PFSK-1 (cell line): Measurements from ENCODE around the gene IL22.
A peak's percentile ranks its signal among the peaks of the same experiment; 100 is the strongest.

Source experiments
- FOXP2 ChIP-seq: optimal IDR thresholded peaks from 2 replicates; pipeline ENCODE3; 2011; ENCODE audit warnings: borderline replicate concordance, control low read depth, inconsistent platforms; ENCODE audit not compliant: insufficient read depth; ENCODE audit errors: extremely low read length, extremely low read depth
- POLR2AphosphoS5 ChIP-seq: IDR thresholded peaks from 2 replicates; pipeline ENCODE4 v1.6.1; 2012; ENCODE audit warnings: low read depth, mild to moderate bottlenecking, control low read depth, low read length, moderate library complexity
- REST ChIP-seq, 2 experiments: IDR thresholded peaks; 2 replicates each; pipeline versions ENCODE4 v1.6.1 to v1.8.0; 2011 to 2012; ENCODE audit warnings: low read depth in 2 of 2, low read length in 2 of 2, control low read depth in 1 of 2, inconsistent platforms in 1 of 2, mild to moderate bottlenecking in 1 of 2, moderate library complexity in 1 of 2; ENCODE audit not compliant: insufficient read depth in 1 of 2
- SIN3A ChIP-seq: IDR thresholded peaks from 2 replicates; pipeline ENCODE4 v1.6.1; 2012; ENCODE audit warnings: mild to moderate bottlenecking, low read length, moderate library complexity, borderline replicate concordance; ENCODE audit not compliant: insufficient read depth
- TAF1 ChIP-seq: IDR thresholded peaks from 2 replicates; pipeline ENCODE4 v1.6.1; 2012; ENCODE audit warnings: low read length, control low read depth, borderline replicate concordance; ENCODE audit not compliant: insufficient read depth

IL22 gene

DNA sequence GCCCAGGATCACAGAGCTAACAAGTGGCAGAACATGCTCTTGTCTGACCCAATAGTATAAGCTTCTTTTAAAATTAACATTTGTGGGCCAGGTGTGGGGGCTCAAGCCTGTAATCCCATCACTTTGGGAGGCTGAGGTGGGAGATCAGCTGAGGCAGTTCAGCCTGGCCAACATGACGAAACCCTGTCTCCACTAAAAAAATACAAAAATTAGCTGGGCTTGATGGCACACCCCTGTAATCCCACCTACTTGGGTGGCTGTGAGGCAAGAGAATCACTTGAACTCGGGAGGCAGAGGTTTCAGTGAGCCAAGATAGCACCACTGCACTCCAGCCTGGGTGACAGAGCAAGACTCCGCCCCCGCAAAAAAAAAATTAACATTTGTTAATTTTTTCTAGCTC is 33.0 kb upstream of the IL22 start:
- TF ChIP-seq REST (IDR thresholded peaks at IDR 0.05; ENCODE audit: insufficient read depth in 1 of 2, low read depth in 2 of 2, low read length in 2 of 2) = no peak
- TF ChIP-seq TAF1 = no peak
- TF ChIP-seq SIN3A = no peak
- TF ChIP-seq FOXP2 = no peak
- TF ChIP-seq POLR2AphosphoS5 = no peak

- TF ChIP-seq TAF1 (no peak), SIN3A (no peak), REST (IDR thresholded peaks at IDR 0.05; ENCODE audit: insufficient read depth in 1 of 2, low read depth in 2 of 2, low read length in 2 of 2) (no peak), POLR2AphosphoS5 (no peak), FOXP2 (no peak)
Measured at GRCh38 chr12:68285541-68285940, 32.1 kb upstream of the IL22 start.

- TF ChIP-seq FOXP2 (no peak), SIN3A (no peak), POLR2AphosphoS5 (no peak), TAF1 (no peak), REST (IDR thresholded peaks at IDR 0.05; ENCODE audit: insufficient read depth in 1 of 2, low read depth in 2 of 2, low read length in 2 of 2) (no peak)
Measured at GRCh38 chr12:68281322-68282077, 28.1 kb upstream of the IL22 start.

- TF ChIP-seq POLR2AphosphoS5 = no peak
Measured at GRCh38 chr12:68280240-68280639, 26.8 kb upstream of the IL22 start.

GRCh38 chr12:68279227-68280054 is 26.0 kb upstream of the IL22 start:
- no peak for TF ChIP-seq TAF1
- TF ChIP-seq FOXP2 = no peak
- TF ChIP-seq SIN3A = peak; percentile 87; the same call in 1 of the 2 replicates
- no peak for TF ChIP-seq POLR2AphosphoS5
- no peak for TF ChIP-seq REST (IDR thresholded peaks at IDR 0.05; ENCODE audit: insufficient read depth in 1 of 2, low read depth in 2 of 2, low read length in 2 of 2)
